ENCODE data around the gene CLEC2L.

The CLEC2L gene

GRCh38 chr7:139523199-139523941 is at the start of gene CLEC2L:
Gene CLEC2L, plus strand, starts transcription at chr7:139523685. Its CDS starts 243 bp downstream, at chr7:139523928.
- peak; percentile 37 for DNase-seq (ENCODE audit: low spot score)

DNA sequence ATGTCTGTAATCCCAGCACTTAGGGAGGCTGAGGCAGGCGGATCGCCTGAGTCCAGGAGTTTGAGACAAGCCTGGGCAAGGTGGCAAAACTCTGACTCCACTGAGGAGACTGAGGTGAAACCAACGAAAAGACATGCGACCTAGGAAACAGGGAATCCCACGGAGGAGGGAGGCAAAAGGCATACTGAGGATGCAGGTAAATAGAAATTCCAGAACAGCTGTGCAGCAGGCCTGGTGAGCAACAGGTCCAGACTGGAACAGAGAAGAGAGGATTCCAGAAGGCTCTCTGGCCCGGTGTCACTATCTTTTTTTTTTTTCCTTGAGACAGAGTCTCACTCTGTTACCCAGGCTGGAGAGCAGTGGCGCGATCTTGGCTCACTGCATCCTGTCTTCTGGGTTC is 47.3 kb upstream of the CLEC2L start:
- DNase-seq (ENCODE audit: low spot score), result no peak

DNA sequence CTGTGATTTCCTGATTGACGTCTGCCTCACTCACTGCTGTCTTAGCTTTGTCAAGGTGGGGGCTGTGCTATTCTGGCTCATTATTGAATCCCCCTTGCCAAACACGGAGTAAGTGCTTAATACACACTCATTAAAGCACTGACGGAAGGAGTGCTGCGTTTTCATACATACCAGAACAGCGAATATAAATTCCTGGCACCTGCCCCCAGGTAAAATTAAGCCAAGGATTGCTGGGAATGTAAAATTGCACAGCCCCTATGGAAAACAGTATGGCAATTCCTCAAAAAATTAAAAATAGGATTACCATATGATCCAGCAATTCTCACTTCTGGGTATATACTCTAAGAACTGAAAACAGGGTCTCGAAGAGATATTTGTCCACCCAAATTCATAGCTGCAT is 46.6 kb upstream of the CLEC2L start:
- DNase-seq (ENCODE audit: low spot score), result no peak

DNA sequence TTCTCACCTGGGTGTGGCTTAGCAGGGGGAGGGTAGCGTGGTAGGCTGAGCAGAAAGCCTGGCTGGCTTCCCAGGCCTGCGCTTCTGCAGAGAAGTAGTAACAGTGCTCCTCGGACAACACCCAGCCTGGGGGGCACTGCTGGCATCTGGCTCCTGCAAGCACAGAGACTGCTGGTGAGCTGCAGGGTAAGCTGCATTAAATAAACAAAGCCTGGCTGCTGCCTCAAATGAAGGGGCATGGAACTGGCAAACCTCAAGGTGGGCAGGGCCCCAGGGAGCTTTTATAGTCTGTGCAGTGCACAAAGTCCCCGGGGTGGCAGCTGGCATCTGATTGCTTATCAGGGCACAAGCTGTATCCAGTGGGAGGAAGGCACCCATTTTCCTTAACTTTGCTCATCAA is 43.9 kb upstream of the CLEC2L start:
- no peak for DNase-seq (ENCODE audit: low spot score)

DNA sequence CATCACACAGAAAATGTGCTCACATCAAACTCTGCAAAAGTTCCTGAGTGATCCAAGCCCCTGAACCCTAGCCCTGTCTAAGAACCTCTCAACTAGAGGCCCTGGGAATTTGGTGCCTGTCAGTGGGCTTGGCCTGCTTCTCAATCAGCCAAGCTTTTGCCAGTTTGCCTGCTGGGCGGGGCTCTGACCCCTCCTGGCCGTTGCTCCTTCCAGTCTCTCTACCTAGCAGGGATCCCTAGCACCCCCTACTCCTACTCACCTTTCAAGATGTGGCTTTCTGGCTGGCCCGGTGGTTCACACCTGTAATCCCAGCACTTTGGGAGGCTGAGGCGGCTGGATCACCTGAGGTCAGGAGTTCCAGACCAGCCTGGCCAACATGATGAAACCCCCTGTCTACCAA is 42.1 kb upstream of the CLEC2L start:
- DNase-seq (ENCODE audit: low spot score), result no peak

DNA sequence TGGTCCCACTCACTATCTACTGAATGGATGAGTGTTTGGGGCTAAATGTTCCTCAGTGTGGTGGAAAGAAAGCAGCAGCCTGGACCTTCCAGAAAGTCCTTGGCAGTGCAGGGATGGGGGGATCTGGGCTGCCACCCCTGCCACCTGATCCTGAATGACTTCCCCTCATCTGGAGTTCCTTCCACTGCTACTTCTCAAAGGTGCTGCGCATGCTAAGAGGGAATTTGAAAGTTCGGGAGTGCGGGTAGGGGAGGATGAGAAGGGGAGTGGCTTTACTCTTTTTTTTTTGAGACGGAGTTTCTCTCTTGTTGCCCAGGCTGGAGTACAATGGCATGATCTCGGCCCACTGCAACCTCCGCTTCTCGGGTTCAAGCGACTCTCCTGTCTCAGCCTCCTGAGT is 41.4 kb upstream of the CLEC2L start:
- no peak for DNase-seq (ENCODE audit: low spot score)

DNA sequence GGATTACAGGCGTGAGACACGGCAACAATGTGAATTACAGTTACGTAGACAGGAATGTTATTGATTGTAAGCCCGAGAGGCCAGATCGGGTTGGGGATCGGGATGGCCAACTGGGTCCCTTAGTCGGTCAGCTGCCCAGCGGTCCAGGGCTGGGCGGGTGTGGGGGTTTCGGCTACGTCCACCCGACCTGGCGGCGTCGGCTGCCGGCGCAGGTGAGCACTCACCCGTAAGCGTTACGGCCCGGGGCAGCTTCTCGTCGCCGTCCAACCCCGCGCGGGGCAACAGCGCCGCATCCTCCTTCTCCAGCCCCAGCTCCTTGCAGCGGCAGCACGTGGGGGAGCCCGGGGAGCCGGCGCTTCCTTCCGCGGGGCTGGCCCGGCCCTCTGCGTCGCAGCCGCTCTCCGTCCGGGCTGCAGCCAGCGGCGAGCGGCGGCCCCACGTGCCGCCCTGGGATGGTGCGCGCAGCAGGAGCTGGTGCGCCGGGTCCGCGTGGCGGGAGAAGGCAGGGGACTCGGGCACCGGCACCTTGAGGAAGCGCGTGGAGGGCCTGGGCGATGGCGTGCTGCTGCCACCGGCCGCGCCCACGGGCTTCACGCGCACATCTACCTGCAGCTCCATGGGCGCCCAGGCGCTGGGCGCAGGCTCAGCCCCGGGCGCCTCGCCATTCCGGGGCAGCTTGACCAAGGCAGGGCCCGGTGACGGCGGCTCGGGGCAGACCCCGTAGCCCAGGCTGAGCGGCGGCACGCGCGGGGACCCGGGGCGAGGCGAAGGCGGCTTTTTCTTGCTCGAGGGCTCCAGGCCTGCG is 40.6 kb upstream of the CLEC2L start:
- DNase-seq (ENCODE audit: low spot score), result peak; percentile 60

DNA sequence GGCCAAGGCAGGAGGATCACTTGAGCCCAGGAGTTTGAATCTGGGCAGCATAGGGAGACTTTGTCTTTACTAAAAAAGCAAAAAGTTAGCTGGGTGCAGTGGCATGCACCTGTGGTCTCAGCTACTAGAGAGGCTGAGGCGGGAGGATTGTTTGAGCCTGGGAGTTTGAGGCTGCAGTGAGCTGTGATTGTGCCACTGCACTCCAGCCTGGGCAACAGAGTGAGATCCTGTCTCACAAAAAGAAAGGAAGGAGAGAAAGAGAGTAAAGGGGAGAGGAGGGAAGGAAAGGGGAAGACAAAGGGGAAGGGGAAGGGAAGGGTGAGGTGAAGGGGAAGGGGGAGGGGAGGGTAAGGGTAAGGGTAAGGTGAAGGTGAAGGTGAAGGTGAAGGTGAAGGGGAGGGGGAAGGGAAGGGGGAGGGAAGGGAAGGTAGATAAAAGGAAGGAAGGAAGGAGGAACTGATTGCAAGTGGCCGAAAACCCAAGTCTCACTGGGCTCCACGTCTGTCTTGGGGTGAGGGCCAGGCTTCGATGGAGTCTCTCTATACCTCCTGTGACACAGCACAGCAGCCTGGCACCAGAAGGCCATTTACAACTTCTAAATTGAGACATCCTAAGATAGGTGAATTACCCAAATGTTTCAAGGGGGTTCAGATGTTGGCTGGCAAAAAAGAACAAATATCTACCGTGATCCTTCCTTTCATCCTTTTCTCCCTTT is 36.0 kb upstream of the CLEC2L start:
- no peak for DNase-seq (ENCODE audit: low spot score)

GRCh38 chr7:139488810-139489209 is 34.7 kb upstream of the CLEC2L start:
- DNase-seq (ENCODE audit: low spot score), result no peak

GRCh38 chr7:139490130-139490529 is 33.4 kb upstream of the CLEC2L start:
- no peak for DNase-seq (ENCODE audit: low spot score)

DNA sequence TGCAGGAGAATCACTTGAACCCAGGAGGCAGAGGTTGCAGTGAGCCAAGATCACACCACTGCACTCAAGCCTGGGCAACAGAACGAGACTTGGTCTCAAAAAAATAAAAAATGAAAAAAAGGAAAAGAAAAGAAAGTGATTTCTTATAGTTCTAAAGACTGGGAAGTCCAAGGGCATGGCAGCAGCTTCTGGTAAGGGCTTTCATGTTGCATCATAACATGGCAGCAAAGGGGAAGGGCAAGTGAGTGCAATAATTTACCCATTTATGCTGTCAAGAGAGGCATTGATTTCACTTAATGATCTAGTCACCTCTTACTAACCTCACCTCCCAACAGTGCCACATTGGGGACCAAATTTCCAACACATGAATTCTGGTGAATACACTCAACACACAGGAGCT is 31.2 kb upstream of the CLEC2L start:
- no peak for DNase-seq (ENCODE audit: low spot score)

GRCh38 chr7:139494835-139495579 is 28.5 kb upstream of the CLEC2L start:
- DNase-seq (ENCODE audit: low spot score), result no peak

DNA sequence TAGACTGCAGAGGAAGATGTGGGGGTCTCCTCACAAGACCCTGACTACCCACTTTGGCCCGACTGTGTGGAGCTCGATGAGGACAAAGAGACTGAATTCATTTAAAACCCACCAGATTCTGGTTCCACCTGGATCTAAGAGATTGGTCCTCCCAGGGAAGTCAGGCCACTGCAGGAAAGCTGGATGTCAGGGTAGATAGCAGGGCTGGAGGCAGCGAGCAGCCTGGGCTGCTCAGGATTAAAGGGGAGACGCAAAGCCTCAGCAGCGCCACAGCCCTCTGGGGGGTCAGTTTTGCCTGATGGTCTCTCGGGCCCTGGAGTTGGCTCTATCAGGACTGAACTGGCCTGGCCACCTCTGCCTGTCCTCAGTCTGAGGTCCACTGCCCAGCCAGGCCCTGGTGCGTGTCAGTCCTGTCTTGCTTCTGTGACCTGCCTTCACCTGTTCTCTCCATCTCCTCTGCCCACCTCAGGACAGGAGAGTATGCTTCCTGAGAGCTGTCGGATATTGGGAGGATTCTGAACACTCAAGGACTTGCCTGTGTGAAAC is 27.8 kb upstream of the CLEC2L start:
- no peak for DNase-seq (ENCODE audit: low spot score)

- DNase-seq (ENCODE audit: low spot score), result no peak
Observed at GRCh38 chr7:139496528-139496927, 27.0 kb upstream of the CLEC2L start.

GRCh38 chr7:139500770-139501138 is 22.7 kb upstream of the CLEC2L start:
- DNase-seq (ENCODE audit: low spot score), result no peak

GRCh38 chr7:139502226-139502625 is 21.3 kb upstream of the CLEC2L start:
- DNase-seq (ENCODE audit: low spot score), result no peak

GRCh38 chr7:139505563-139505962 is 17.9 kb upstream of the CLEC2L start:
- DNase-seq (ENCODE audit: low spot score), result no peak

- no peak for DNase-seq (ENCODE audit: low spot score)
Observed at GRCh38 chr7:139509535-139509934, 13.9 kb upstream of the CLEC2L start.

GRCh38 chr7:139511315-139511714 is 12.2 kb upstream of the CLEC2L start:
- no peak for DNase-seq (ENCODE audit: low spot score)

- no peak for DNase-seq (ENCODE audit: low spot score)
Observed at GRCh38 chr7:139515266-139515665, 8.2 kb upstream of the CLEC2L start.

- no peak for DNase-seq (ENCODE audit: low spot score)
Observed at GRCh38 chr7:139521439-139521838, 2.0 kb upstream of the CLEC2L start.

- DNase-seq (ENCODE audit: low spot score), result no peak
Observed at GRCh38 chr7:139522830-139523198, 671 bp upstream of the CLEC2L start.
